HG03460 (cell line): ENCODE data around the gene STK32A.

Source experiments
- ATAC-seq: cut with Tn5 transposase; IDR thresholded peaks from one replicate; pipeline ENCODE4 v1.9.1; 2021; ENCODE audit not compliant: unreplicated experiment

The STK32A gene

GRCh38 chr5:147388184-147389108 lies 153.6 kb downstream of the STK32A start:
- no peak for ATAC-seq

- no peak for ATAC-seq
Measured at GRCh38 chr5:147390654-147391225, 155.9 kb downstream of the STK32A start.

GRCh38 chr5:147391781-147392180 lies 157.0 kb downstream of the STK32A start:
- ATAC-seq, result peak; percentile 84

- no peak for ATAC-seq
Measured at GRCh38 chr5:147393874-147394672, 159.2 kb downstream of the STK32A start.

- no peak for ATAC-seq
Measured at GRCh38 chr5:147396070-147396823, 161.4 kb downstream of the STK32A start.

GRCh38 chr5:147397616-147398015 lies 162.8 kb downstream of the STK32A start:
- ATAC-seq, result no peak

- no peak for ATAC-seq
Measured at GRCh38 chr5:147398860-147399259, 164.0 kb downstream of the STK32A start.

GRCh38 chr5:147400126-147400809 lies 165.4 kb downstream of the STK32A start:
- no peak for ATAC-seq

- no peak for ATAC-seq
Measured at GRCh38 chr5:147400881-147401280, 166.1 kb downstream of the STK32A start.

- peak; percentile 93 for ATAC-seq
Measured at GRCh38 chr5:147403651-147404640, 169.1 kb downstream of the STK32A start.

GRCh38 chr5:147404706-147405105 lies 169.9 kb downstream of the STK32A start:
- ATAC-seq, result peak; percentile 38

GRCh38 chr5:147406636-147407035 lies 171.8 kb downstream of the STK32A start:
- no peak for ATAC-seq

- ATAC-seq, result no peak
Measured at GRCh38 chr5:147407094-147407681, 172.4 kb downstream of the STK32A start.

- no peak for ATAC-seq
Measured at GRCh38 chr5:147408980-147409379, 174.2 kb downstream of the STK32A start.

GRCh38 chr5:147410496-147411358 lies 175.9 kb downstream of the STK32A start:
- no peak for ATAC-seq

GRCh38 chr5:147411359-147412319 lies 176.8 kb downstream of the STK32A start:
- no peak for ATAC-seq

GRCh38 chr5:147412561-147412960 lies 177.7 kb downstream of the STK32A start:
- ATAC-seq, result no peak
